GM12878 (cell line): ENCODE measurements around the gene RREB1. TPM values are rescaled to one million over a fixed set of nuclear protein-coding genes. Genes with fewer than 3 reads are reported as not detected.

Experiments
- ATF2 ChIP-seq: IDR thresholded peaks from 2 replicates; pipeline ENCODE4 v1.6.1; 2012; ENCODE audit warnings: low read length, inconsistent platforms
- BHLHE40 ChIP-seq, 2 experiments: fragments of 450-650 bp in 1 of 2; IDR thresholded peaks; 2 replicates each; pipeline ENCODE4 v1.6.1; 2011 to 2017; ENCODE audit warnings: low read depth in 2 of 2, borderline replicate concordance in 1 of 2, improper control_type of control experiment in 1 of 2, low read length in 1 of 2, mild to moderate bottlenecking in 1 of 2
- BMI1 ChIP-seq: fragments of 450-650 bp; IDR thresholded peaks from 2 replicates; pipeline ENCODE4 v1.6.1; 2016; ENCODE audit warnings: mild to moderate bottlenecking, moderate library complexity, borderline replicate concordance
- CHD1 ChIP-seq: IDR thresholded peaks from 2 replicates; pipeline ENCODE4 v1.6.1; 2012; ENCODE audit warnings: low read depth, low read length, improper control_type of control experiment
- CUX1 ChIP-seq: IDR thresholded peaks from 2 replicates; pipeline ENCODE4 v1.6.1; 2012; ENCODE audit warnings: improper control_type of control experiment, low read depth, low read length; ENCODE audit not compliant: insufficient replicate concordance
- E2F4 ChIP-seq: IDR thresholded peaks from 2 replicates; pipeline ENCODE4 v1.6.1; 2012; ENCODE audit warnings: low read depth, low read length, improper control_type of control experiment
- E4F1 ChIP-seq: fragments of 450-650 bp; IDR thresholded peaks from 2 replicates; pipeline ENCODE4 v1.6.1; 2018; ENCODE audit warnings: borderline replicate concordance, mild to moderate bottlenecking; ENCODE audit not compliant: partially characterized antibody
- ELK1 ChIP-seq: IDR thresholded peaks from 2 replicates; pipeline ENCODE4 v1.6.1; 2012; ENCODE audit warnings: low read depth, low read length, improper control_type of control experiment
- HCFC1 ChIP-seq: fragments of 150-350 bp; IDR thresholded peaks from 2 replicates; pipeline ENCODE4 v1.6.1; 2014; ENCODE audit warnings: low read length
- NR2C1 ChIP-seq: fragments of 450-650 bp; IDR thresholded peaks from 2 replicates; pipeline ENCODE4 v1.6.1; 2017; ENCODE audit warnings: antibody characterized with exemption, mild to moderate bottlenecking, moderate library complexity
- PAX8 ChIP-seq: fragments of 450-650 bp; IDR thresholded peaks from 2 replicates; pipeline ENCODE4 v1.6.1; 2017; ENCODE audit warnings: mild to moderate bottlenecking, moderate library complexity
- POLR2A ChIP-seq: IDR thresholded peaks from 2 replicates; pipeline ENCODE4 v1.6.1; 2011; ENCODE audit warnings: low read depth, mild to moderate bottlenecking, low read length
- RELB ChIP-seq: fragments of 450-650 bp; IDR thresholded peaks from 2 replicates; pipeline ENCODE4 v1.6.1; 2017; ENCODE audit warnings: low read depth, mild to moderate bottlenecking, moderate library complexity
- polyA plus RNA-seq, 11 experiments: library from polyadenylated mRNA; depleted of rRNA in 4 of 11; unstranded in 6 of 11; stranded (reverse) in 5 of 11; fragments of >200 nt; fragmentation: Nextera tagmentation in 4 of 11; fragmentation: Illumina TruSeq in 1 of 11; extraction: Ambion mirVana in 4 of 11; extraction: Trizol in 1 of 11; gene quantifications; 1 replicate in 1 of 11; 2 replicates in 10 of 11; pipeline versions ENCODE4 v1.2.1 to v1.2.3, GENCODE V29; 2011 to 2016; ENCODE audit warnings: inconsistent platforms in 2 of 11, missing spikeins in 2 of 11, low read depth in 1 of 11
- total RNA-seq, 4 experiments: library from RNA; depleted of rRNA in 3 of 4; stranded (reverse); fragments of >200 nt in 3 of 4; fragmentation: Illumina TruSeq in 1 of 4; extraction: Trizol in 1 of 4; gene quantifications; 2 replicates each; pipeline versions ENCODE4 v1.2.1 to v1.2.3, GENCODE V29; 2013 to 2021

Gene RREB1
- total and polyA plus RNA-seq, 10 of the 15 experiments (the other 5 are each of a cell fraction or from before 2014, with no cell fraction given) = 1.9 to 30.3 (median 8.6) TPM

GRCh38 chr6:7190791-7191190, 83.0 kb downstream of the RREB1 start (continued):
- no peak for TF ChIP-seq CUX1
- TF ChIP-seq BMI1 = no peak
- TF ChIP-seq CHD1 = no peak
- no peak for TF ChIP-seq RELB
- TF ChIP-seq BHLHE40 (IDR thresholded peaks at IDR 0.05; ENCODE audit: borderline replicate concordance in 1 of 2, low read depth in 2 of 2, low read length in 1 of 2) = no peak
- TF ChIP-seq PAX8 = no peak
- TF ChIP-seq POLR2A = no peak
- TF ChIP-seq E2F4 = no peak
- TF ChIP-seq E4F1 = no peak
- TF ChIP-seq HCFC1 = no peak
- TF ChIP-seq ATF2 = no peak
- no peak for TF ChIP-seq NR2C1
- TF ChIP-seq ELK1 = no peak
